Panc1 (cell line): ENCODE measurements around the gene SGSM1. TPM values are rescaled to one million over a fixed set of nuclear protein-coding genes. Genes with fewer than 3 reads are reported as not detected.

Experiments
- ATAC-seq: fragments of 200-7000 bp; cut with Tn5 transposase; 2 replicates; pipeline ENCODE4 v1.9.1; 2020; ENCODE audit warnings: mild to moderate bottlenecking, moderate library complexity
- BruUV-seq: library from RNA; stranded (reverse); fragments of 400-500 nt; replicated peaks from 2 replicates; lab custom pipeline; 2021; lab: Mats Ljungman, UMichigan
- CTCF ChIA-PET: fragments of 300-600 bp; sonication (Branson Sonifier 250); formaldehyde crosslinking; loops from one replicate; lab custom pipeline; 2022; ENCODE audit warnings: antibody characterized with exemption; lab: Charles Lee
- POLR2A ChIA-PET: fragments of 300-600 bp; sonication (Branson Sonifier 250); formaldehyde crosslinking; loops from one replicate; lab custom pipeline; 2022; ENCODE audit warnings: antibody characterized with exemption; lab: Charles Lee
- DNase-seq: peaks from one replicate; pipeline ENCODE4 v3.0.0-alpha.2; 2010; ENCODE audit warnings: low read depth, low spot score
- H3K27ac ChIP-seq: 2 replicates; pipeline ENCODE4 v1.5.1; 2011; ENCODE audit warnings: mild to moderate bottlenecking, low read length, inconsistent platforms
- H3K27me3 ChIP-seq: fragments of 200-500 bp; sonication (Bioruptor generic); 2 replicates; pipeline ENCODE4 v1.6.0; 2014; ENCODE audit warnings: low read length, inconsistent platforms; ENCODE audit not compliant: control insufficient read depth, insufficient read depth
- H3K36me3 ChIP-seq: fragments of 200-500 bp; sonication (Bioruptor generic); 2 replicates; pipeline ENCODE4 v1.5.1; 2014; ENCODE audit warnings: inconsistent platforms, mild to moderate bottlenecking, low read length, moderate library complexity; ENCODE audit not compliant: control insufficient read depth, insufficient read depth
- H3K4me1 ChIP-seq: 2 replicates; pipeline ENCODE4 v1.5.1; 2011; ENCODE audit warnings: inconsistent platforms, mild to moderate bottlenecking, low read length, moderate library complexity; ENCODE audit not compliant: control insufficient read depth, insufficient read depth
- H3K4me3 ChIP-seq, 2 experiments: 2 replicates each; pipeline ENCODE4 v1.5.1; 2011 to 2012; ENCODE audit warnings: low read depth in 2 of 2, low read length in 2 of 2, mild to moderate bottlenecking in 2 of 2, inconsistent platforms in 1 of 2, moderate library complexity in 1 of 2
- H3K9me3 ChIP-seq: fragments of 200-500 bp; sonication (Bioruptor generic); 2 replicates; pipeline ENCODE4 v1.5.1; 2014; ENCODE audit warnings: low read depth, mild to moderate bottlenecking, inconsistent platforms, low read length, moderate library complexity; ENCODE audit not compliant: control insufficient read depth, insufficient read depth
- CTCF ChIP-seq: fragments of 450-650 bp; IDR thresholded peaks from 2 replicates; pipeline ENCODE4 v1.5.1; 2017; ENCODE audit warnings: mild to moderate bottlenecking
- POLR2AphosphoS5 ChIP-seq: IDR thresholded peaks from 2 replicates; pipeline ENCODE4 v1.6.1; 2012; ENCODE audit warnings: mild to moderate bottlenecking, low read depth, low read length, moderate library complexity
- REST ChIP-seq, 2 experiments: IDR thresholded peaks; 2 replicates each; pipeline ENCODE4 v1.6.1; 2011 to 2012; ENCODE audit warnings: low read depth in 2 of 2, control low read depth in 1 of 2, low read length in 1 of 2, mild to moderate bottlenecking in 1 of 2, moderate library complexity in 1 of 2; ENCODE audit not compliant: insufficient read depth in 1 of 2
- SIN3A ChIP-seq: IDR thresholded peaks from 2 replicates; pipeline ENCODE4 v1.6.1; 2012; ENCODE audit warnings: low read depth, mild to moderate bottlenecking, low read length, moderate library complexity, borderline replicate concordance; ENCODE audit not compliant: insufficient read depth
- TCF7L2 ChIP-seq: IDR thresholded peaks from 2 replicates; pipeline ENCODE4 v1.6.1; 2011; ENCODE audit warnings: mild to moderate bottlenecking, low read depth, low read length, inconsistent platforms
- in situ Hi-C: cut with HindIII; loops from 2 replicates; pipeline ENCODE4 v1.10.0; 2016; ENCODE audit warnings: low sequenced_read_pairs, low pct_unique_long_range_greater_than_20kb
- intact Hi-C: fragments of 100-400 bp; cut with micrococcal nuclease; formaldehyde crosslinking; loops from one replicate; pipeline ENCODE4 v1.10.0; 2022; ENCODE audit not compliant: unreplicated experiment
- total RNA-seq: library from RNA; stranded (reverse); gene quantifications from one replicate; pipeline ENCODE4 v1.2.1, GENCODE V29; 2021; ENCODE audit not compliant: unreplicated experiment

The SGSM1 gene
- total RNA-seq, 1 experiment from 2014 or later, result 1.6 TPM

- no peak overlapping the region for H3K27ac ChIP-seq
- no peak overlapping the region for H3K4me3 ChIP-seq
- ATAC-seq, result no peak
- intact Hi-C loops (no loop called here), in situ Hi-C loops (no loop called here)
- no peaks in the 10 kb centered on the region for H3K9me3 ChIP-seq
- H3K27me3 ChIP-seq, result no peaks in the 10 kb centered on the region
- ChIA-PET CTCF (no interaction called here), POLR2A (no interaction called here)
- no peak for DNase-seq
- no peaks in the 10 kb centered on the region for H3K4me1 ChIP-seq
- TF ChIP-seq TCF7L2 (no peak), POLR2AphosphoS5 (no peak), REST (IDR thresholded peaks at IDR 0.05; ENCODE audit: insufficient read depth in 1 of 2, low read depth in 2 of 2, low read length in 1 of 2) (no peak), SIN3A (no peak), CTCF (no peak)
- BruUV-seq, result no TSS peak
- no peaks in the 10 kb centered on the region for H3K36me3 ChIP-seq
These were observed 49.8 kb downstream of the SGSM1 start for GRCh38 chr22:24855794-24856193.

DNA sequence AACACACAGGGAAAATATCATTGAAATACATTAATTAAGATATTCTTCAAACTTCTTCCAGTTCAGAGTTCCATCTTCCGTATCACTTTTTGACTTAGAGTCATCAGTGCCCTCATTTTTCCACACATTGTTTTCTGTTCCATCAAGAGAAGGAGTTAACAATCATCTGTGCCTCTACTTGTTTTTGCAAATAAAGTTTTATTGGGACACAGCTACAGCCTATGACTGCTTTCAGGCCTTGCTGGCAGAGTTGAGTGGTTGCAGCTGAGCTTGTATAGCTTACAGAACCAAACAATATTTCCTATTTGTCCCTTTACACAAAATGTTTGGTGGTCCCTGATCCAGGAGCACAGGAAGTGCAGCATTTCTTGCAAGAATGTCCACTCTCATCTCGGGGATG lies 51.6 kb downstream of the SGSM1 start:
- POLR2A ChIA-PET, result no interaction called here
- DNase-seq, result no peak
- in situ Hi-C loops, result no loop called here
- Histone ChIP-seq H3K27me3 (no peaks in the 10 kb centered on the region), H3K27ac (no peak overlapping the region), H3K4me3 (no peak overlapping the region), H3K36me3 (no peaks in the 10 kb centered on the region), H3K4me1 (no peaks in the 10 kb centered on the region), H3K9me3 (no peaks in the 10 kb centered on the region)
- BruUV-seq, result no TSS peak
- TF ChIP-seq TCF7L2 (no peak), CTCF (no peak), POLR2AphosphoS5 (no peak), REST (IDR thresholded peaks at IDR 0.05; ENCODE audit: insufficient read depth in 1 of 2, low read depth in 2 of 2, low read length in 1 of 2) (no peak), SIN3A (no peak)
- no peak for ATAC-seq
- CTCF ChIA-PET, result no interaction called here
- intact Hi-C loops, result no loop called here
